ENCODE data around the gene CSGALNACT2.

DNA sequence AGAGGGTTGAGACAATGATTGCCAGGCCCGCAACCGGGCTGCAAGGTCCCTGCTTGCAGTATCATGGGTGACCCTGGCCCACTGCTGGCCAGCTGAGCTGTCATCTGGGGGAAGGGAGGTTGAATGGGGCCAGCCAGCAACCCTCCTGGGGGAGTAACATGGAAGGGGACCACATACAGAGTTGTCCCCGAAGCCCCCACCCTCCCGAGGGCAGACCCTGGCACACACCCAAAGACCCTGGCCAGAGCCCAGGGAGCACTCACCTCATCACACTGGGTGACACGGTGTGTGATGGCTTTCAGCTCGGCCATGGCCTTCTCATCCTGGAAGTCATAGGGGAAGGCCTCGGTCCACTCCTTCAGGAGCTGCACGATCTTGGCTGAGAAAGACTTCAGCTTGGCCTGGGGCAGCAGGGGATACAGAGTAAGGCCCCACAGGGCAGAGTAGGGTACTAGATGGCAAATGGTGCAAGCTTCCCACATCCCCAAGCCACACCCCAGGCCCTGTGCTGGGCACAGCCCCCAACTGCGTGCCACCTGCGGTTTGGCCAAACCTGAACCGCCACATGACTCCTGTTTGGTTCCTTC is 63.4 kb downstream of the CSGALNACT2 start:
- TF ChIP-seq, protein P1, sequence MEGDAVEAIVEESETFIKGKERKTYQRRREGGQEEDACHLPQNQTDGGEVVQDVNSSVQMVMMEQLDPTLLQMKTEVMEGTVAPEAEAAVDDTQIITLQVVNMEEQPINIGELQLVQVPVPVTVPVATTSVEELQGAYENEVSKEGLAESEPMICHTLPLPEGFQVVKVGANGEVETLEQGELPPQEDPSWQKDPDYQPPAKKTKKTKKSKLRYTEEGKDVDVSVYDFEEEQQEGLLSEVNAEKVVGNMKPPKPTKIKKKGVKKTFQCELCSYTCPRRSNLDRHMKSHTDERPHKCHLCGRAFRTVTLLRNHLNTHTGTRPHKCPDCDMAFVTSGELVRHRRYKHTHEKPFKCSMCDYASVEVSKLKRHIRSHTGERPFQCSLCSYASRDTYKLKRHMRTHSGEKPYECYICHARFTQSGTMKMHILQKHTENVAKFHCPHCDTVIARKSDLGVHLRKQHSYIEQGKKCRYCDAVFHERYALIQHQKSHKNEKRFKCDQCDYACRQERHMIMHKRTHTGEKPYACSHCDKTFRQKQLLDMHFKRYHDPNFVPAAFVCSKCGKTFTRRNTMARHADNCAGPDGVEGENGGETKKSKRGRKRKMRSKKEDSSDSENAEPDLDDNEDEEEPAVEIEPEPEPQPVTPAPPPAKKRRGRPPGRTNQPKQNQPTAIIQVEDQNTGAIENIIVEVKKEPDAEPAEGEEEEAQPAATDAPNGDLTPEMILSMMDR (IDR thresholded peaks at IDR 0.05; ENCODE audit: low read depth, low read length) = no peak
- no peak for TF ChIP-seq EZH2phosphoT487 (IDR thresholded peaks at IDR 0.05; ENCODE audit: low read depth)

Measured in OCI-LY3 (cell line).